ENCODE data around the gene RNF5.
A peak's percentile ranks its signal among the peaks of the same experiment; 100 is the strongest.
"Not testable (repeated sequence)": the region's sequence is repeated elsewhere in the genome, so short reads cannot be mapped to it uniquely, and the experiment has no call there.

The RNF5 gene

GRCh38 chr6:32177788-32178546 lies at the start of gene RNF5:
TSS of gene RNF5 (plus strand) at chr6:32178405. CDS start at chr6:32178512, 107 bp downstream.
- DNase-seq = peak; percentile 100

- DNase-seq = no peak
These were observed 49.4 kb upstream of the RNF5 start for GRCh38 chr6:32128751-32129296.

- DNase-seq = no peak
These were observed 48.7 kb upstream of the RNF5 start for GRCh38 chr6:32129297-32130088.

DNA sequence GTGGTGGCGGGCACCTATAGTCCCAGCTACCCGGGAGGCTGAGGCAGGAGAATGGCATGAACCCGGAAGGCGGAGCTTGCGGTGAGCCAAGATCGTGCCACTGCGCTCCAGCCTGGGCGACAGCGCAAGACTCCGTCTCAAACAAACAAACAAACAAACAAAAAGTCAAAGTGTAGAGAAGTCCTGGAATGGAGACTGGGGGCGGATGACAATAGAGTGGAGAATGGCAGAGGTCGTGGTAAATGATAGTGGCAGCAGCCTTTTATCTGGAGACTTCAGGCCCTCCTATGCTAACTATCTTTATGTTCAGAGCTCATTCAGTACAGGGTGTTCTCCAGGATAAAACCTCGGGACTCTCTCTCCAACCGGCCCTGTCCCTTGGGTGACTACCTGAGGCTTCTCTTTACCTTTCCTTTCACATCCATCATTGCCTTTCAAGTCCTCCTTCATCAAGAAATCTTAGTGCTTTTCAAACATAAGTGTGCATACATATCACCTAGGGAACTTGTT lies 46.7 kb upstream of the RNF5 start:
- no peak for DNase-seq

- peak; percentile 7 for DNase-seq
These were observed 46.1 kb upstream of the RNF5 start for GRCh38 chr6:32132110-32132509.

DNA sequence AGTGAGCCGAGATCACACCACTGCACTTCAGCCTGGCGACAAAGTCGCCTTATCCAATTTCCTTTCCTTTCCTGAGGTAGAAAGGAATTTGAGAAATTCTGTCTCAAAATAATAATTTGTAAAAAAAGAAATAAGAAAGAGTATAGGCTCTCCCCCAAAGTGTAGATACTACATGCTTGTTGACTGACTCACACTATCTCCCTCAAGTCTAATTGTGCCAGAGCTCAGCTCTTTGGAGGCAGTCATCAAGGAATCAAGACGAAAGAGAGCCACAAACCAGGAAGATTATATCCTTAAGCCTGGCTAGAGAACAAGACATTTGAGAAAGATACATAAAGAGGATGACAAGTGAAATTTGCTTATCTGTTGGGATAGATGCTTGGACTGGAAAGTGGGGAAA lies 44.4 kb upstream of the RNF5 start:
- no peak for DNase-seq

GRCh38 chr6:32137454-32137853 lies 40.8 kb upstream of the RNF5 start:
- DNase-seq = no peak

DNA sequence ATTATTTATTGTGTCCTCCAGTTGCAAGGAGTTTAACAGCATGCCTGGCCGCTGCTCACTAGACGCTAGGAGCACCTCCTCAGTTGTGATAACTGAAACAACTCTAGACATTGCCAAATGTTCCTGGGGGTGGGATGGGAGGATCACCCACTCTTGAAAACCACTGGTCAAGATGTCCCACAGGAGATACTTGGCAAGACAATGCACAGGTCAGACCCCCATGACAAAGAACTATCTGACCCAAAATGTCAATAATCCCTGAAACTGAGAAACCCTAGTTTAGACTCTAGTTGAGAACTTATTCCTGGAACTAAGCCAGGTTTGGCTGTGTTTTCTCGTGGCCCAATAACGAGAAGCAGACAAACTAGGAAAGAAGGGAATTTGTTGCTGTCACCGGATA lies 38.6 kb upstream of the RNF5 start:
- DNase-seq = no peak

- DNase-seq = no peak
These were observed 37.7 kb upstream of the RNF5 start for GRCh38 chr6:32140420-32141046.

DNA sequence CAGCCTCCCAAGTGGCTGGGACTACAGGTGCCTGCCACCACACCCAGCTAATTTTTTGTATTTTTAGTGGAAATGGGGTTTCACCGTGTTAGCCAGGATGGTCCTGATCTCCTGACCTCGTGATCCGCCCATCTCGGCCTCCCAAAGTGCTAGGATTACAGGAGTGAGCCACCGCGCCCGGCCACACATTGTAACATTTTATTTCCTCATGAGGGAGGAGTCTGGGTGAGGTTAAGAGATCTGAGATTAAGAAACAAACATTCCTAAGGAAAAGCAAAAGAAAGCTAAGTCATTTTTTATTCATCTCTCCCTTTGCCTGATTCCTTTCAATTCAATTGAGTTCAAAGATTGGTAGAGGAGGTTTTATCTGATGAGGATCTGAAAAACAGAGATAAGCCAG lies 34.0 kb upstream of the RNF5 start:
- DNase-seq = not testable (repeated sequence)

GRCh38 chr6:32146287-32146686 lies 31.9 kb upstream of the RNF5 start:
- no peak for DNase-seq

- no peak for DNase-seq
These were observed 31.5 kb upstream of the RNF5 start for GRCh38 chr6:32146687-32147086.

DNA sequence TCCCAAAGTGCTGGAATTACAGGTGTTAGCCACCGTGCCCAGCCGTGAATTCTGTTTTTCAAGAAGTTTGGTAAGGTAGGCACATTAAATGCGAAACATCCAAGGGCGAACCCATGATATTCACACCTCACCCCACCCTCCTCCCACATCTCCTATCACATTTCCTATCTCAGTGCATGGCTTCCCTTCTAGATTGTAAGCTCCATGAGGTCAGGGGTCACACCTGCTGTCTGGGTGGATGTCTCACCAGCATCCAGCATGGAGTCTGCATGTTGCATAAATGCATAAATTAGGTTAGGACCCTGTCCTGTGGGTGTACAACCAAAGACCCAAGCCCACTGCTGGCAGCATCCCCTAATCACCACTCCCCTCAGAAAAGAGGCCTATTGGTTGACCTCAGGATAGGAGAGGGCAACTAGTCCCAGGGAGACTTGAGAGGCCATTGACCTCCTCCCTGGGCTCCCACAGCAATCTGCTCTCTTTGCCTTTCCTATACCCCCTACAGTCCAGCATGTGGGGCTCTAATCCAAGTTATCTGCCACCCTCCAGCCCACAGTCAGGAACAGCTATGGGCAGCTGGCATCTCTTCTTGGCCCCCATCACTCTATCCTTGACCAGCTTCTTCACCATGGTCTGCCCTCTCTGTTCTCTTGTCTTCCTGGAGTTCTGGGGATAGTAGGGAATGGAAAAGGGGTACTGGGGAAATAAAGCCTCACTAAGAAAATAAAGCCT lies 30.6 kb upstream of the RNF5 start:
- no peak for DNase-seq

- peak; percentile 5 for DNase-seq
These were observed 29.7 kb upstream of the RNF5 start for GRCh38 chr6:32148289-32149091.

- no peak for DNase-seq
These were observed 29.0 kb upstream of the RNF5 start for GRCh38 chr6:32149092-32149755.

DNA sequence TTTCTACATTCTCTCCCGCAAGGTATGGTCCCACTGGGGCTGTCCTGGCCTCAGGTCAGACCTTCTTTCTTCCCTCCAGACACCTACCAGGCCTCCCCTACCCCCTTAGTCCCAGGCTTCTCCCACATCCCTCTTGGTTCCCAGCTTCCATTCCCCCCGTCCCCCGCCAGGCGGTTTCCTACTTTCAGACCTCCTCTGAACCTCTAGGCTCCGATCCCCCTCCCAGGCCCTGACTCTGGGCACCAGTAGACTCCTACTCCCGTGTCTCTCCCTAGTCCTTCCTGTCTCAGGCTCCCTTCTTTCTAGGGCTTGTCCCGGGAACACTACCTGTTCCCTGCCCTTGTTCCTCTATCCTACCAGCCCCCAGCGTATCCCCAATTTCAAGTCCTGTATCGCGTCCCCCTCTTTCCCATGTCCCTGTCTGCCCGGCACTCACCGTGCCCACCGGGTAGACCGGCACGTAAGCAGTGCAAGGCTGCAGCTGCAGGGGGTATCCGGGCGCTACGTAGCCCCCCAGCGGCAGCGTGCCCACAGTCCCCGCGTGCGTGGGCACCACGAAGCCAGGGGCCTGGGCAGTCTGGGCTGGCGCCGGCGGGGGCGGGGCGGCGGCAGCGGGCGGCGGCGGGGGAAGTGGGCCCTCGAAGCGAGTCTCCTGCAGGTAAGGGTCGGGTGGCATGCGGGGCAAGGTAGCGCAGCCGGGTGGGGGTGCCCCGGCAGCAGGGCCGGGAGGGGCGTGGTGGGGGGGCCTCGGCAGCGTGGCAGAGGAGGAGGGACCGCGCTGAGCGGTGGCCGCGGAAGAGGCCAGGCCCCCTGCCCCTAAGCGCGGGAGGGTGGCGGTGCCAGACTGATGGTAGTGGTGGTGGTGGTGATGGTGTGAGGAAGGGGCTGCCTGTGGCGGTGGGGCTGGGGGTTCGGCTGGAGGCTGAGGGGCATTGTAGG lies 28.0 kb upstream of the RNF5 start:
- DNase-seq = no peak

DNA sequence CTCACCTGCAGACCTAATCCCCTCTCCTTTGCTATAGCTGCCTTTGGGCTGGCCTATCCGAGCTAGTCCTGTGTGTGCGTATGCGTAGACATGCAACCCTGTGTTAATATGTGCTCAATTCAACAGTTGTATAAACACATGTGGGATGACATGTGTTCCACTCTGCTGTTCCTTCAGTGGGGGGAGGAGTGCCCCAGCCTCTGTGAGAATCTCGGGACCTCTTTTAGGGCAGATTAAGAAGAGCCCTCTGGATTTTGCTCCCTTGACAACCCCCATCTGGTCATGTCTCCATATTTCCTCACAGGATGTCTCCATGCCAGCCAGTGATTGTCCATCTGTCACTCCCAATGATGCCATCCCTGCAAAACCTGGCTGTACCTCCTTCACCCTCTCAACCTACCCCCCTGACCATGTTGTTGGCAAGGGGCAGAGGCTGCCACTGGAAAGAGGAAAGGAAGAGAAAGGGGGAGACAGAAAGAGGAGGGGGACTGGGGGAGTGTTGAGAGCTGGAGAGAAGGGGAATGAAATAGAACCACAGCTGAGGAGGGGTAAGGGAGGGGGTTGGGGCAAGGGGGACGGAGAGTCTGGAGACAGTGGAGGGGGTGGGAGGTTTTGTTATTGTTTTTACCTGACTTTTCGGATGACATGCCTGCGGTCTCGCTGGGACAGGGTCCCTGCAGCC lies 26.9 kb upstream of the RNF5 start:
- DNase-seq = no peak

GRCh38 chr6:32151863-32152768 lies 26.1 kb upstream of the RNF5 start, which contains the start of gene PRRT1:
TSS of gene PRRT1 (minus strand) at chr6:32151939. CDS start at chr6:32151827, 112 bp downstream.
- DNase-seq = no peak
